ENCODE data around the gene IL21.

DNA sequence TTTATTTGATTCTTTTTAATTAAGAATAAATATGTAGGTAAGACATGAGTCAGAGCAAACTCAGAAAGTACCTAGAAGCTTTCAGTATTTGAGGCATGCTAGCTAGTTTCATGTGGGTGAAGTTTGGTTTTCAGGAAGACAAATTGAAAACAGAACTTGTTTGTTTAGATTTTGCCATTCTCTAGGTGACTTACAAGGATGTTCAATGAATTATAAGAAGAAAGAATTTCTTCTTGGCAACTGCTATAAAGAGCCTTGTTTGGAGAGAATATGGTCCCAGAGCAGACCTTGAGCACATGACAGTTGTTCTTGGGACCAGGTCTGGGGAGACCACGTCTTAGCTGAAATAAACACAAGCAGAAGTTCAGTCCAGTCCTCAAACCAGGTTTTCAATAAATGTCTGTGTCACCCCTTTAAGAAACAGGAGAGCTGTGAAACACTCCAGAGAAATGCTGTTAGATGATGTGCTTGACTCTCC lies 38.0 kb upstream of the IL21 start:
- TF ChIP-seq ZNF20 (CRISPR knock-in tag; IDR thresholded peaks at IDR 0.05) (no peak), POLR2AphosphoS5 (IDR thresholded peaks at IDR 0.05; ENCODE audit: low read depth, low read length) (no peak), POLR2A (IDR thresholded peaks at IDR 0.05; ENCODE audit: insufficient read depth in 1 of 2, low read depth in 2 of 2, low read length in 2 of 2) (no peak), RELA (CRISPR knock-in tag; IDR thresholded peaks at IDR 0.05) (no peak), POLR2AphosphoS2 (IDR thresholded peaks at IDR 0.05; ENCODE audit: low read depth, low read length) (no peak), SMAD1 (CRISPR knock-in tag; IDR thresholded peaks at IDR 0.05; ENCODE audit: borderline replicate concordance, low read depth) (no peak)
- TF ChIP-seq, protein P1, sequence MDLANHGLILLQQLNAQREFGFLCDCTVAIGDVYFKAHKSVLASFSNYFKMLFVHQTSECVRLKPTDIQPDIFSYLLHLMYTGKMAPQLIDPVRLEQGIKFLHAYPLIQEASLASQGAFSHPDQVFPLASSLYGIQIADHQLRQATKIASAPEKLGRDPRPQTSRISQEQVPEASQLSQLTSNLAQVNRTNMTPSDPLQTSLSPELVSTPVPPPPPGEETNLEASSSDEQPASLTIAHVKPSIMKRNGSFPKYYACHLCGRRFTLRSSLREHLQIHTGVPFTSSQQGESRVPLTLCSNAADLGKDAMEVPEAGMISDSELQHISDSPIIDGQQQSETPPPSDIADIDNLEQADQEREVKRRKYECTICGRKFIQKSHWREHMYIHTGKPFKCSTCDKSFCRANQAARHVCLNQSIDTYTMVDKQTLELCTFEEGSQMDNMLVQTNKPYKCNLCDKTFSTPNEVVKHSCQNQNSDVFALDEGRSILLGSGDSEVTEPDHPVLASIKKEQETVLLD (CRISPR knock-in tag; IDR thresholded peaks at IDR 0.05; ENCODE audit: low read depth): no peak
- TF ChIP-seq, protein P2, sequence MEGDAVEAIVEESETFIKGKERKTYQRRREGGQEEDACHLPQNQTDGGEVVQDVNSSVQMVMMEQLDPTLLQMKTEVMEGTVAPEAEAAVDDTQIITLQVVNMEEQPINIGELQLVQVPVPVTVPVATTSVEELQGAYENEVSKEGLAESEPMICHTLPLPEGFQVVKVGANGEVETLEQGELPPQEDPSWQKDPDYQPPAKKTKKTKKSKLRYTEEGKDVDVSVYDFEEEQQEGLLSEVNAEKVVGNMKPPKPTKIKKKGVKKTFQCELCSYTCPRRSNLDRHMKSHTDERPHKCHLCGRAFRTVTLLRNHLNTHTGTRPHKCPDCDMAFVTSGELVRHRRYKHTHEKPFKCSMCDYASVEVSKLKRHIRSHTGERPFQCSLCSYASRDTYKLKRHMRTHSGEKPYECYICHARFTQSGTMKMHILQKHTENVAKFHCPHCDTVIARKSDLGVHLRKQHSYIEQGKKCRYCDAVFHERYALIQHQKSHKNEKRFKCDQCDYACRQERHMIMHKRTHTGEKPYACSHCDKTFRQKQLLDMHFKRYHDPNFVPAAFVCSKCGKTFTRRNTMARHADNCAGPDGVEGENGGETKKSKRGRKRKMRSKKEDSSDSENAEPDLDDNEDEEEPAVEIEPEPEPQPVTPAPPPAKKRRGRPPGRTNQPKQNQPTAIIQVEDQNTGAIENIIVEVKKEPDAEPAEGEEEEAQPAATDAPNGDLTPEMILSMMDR (CRISPR knock-in tag; IDR thresholded peaks at IDR 0.05): no peak
- TF ChIP-seq, protein P3, sequence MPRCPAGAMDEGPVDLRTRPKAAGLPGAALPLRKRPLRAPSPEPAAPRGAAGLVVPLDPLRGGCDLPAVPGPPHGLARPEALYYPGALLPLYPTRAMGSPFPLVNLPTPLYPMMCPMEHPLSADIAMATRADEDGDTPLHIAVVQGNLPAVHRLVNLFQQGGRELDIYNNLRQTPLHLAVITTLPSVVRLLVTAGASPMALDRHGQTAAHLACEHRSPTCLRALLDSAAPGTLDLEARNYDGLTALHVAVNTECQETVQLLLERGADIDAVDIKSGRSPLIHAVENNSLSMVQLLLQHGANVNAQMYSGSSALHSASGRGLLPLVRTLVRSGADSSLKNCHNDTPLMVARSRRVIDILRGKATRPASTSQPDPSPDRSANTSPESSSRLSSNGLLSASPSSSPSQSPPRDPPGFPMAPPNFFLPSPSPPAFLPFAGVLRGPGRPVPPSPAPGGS (CRISPR knock-in tag; IDR thresholded peaks at IDR 0.05): no peak
